Measurements from ENCODE around the gene GDF3.

GDF3 gene

GRCh38 chr12:7667125-7667524 lies 28.4 kb downstream of the GDF3 start:
- DNase-seq (ENCODE audit: insufficient read length, low spot score) (no peak), FAIRE-seq (no peak)
- no peak for TF ChIP-seq CTCF (IDR thresholded peaks at IDR 0.05; ENCODE audit: insufficient read depth, missing control alignments)

- FAIRE-seq, result no peak
- no peak for TF ChIP-seq CTCF (IDR thresholded peaks at IDR 0.05; ENCODE audit: insufficient read depth, missing control alignments)
- no peak for DNase-seq (ENCODE audit: insufficient read length, low spot score)
These were observed 29.0 kb downstream of the GDF3 start for GRCh38 chr12:7666595-7666994.

- DNase-seq (ENCODE audit: insufficient read length, low spot score) (no peak), FAIRE-seq (no peak)
- TF ChIP-seq CTCF (IDR thresholded peaks at IDR 0.05; ENCODE audit: insufficient read depth, missing control alignments), result no peak
These were observed 33.8 kb downstream of the GDF3 start for GRCh38 chr12:7661741-7662140.

GRCh38 chr12:7656121-7656520 lies 39.5 kb downstream of the GDF3 start:
- no peak for TF ChIP-seq CTCF (IDR thresholded peaks at IDR 0.05; ENCODE audit: insufficient read depth, missing control alignments)
- DNase-seq (ENCODE audit: insufficient read length, low spot score) (no peak), FAIRE-seq (no peak)

GRCh38 chr12:7650091-7650490 lies 45.5 kb downstream of the GDF3 start:
- no peak for TF ChIP-seq CTCF (IDR thresholded peaks at IDR 0.05; ENCODE audit: insufficient read depth, missing control alignments)
- no peak for FAIRE-seq

GRCh38 chr12:7647071-7647470 lies 48.5 kb downstream of the GDF3 start:
- no peak for TF ChIP-seq CTCF (IDR thresholded peaks at IDR 0.05; ENCODE audit: insufficient read depth, missing control alignments)
- DNase-seq (ENCODE audit: insufficient read length, low spot score) (no peak), FAIRE-seq (no peak)

More at GRCh38 chr12:7650091-7650490, 45.5 kb downstream of the GDF3 start:
- no peak for DNase-seq (ENCODE audit: insufficient read length, low spot score)

GRCh38 chr12:7646178-7646475 lies 49.4 kb downstream of the GDF3 start:
- DNase-seq (ENCODE audit: insufficient read length, low spot score) (no peak), FAIRE-seq (no peak)

More at GRCh38 chr12:7646178-7646475, 49.4 kb downstream of the GDF3 start:
- TF ChIP-seq CTCF (IDR thresholded peaks at IDR 0.05; ENCODE audit: insufficient read depth, missing control alignments), result no peak

All from D721Med (cell line).